Left ventricle myocardium inferior (tissue), 1 donor: Measurements from ENCODE around the gene HIPK2. TPM values are rescaled to one million over a fixed set of nuclear protein-coding genes. Genes with fewer than 3 reads are reported as not detected.

Source experiments
- DNase-seq: peaks from one replicate; pipeline ENCODE4 v3.0.0-alpha.2; 2020
- H3K27ac ChIP-seq: fragments of 200-600 bp; replicated peaks from 2 replicates; pipeline ENCODE4 v1.8.0; 2021
- H3K27me3 ChIP-seq: fragments of 200-600 bp; 2 replicates; pipeline ENCODE4 v1.8.0; 2021; ENCODE audit warnings: low read depth
- H3K36me3 ChIP-seq: fragments of 200-600 bp; 2 replicates; pipeline ENCODE4 v1.8.0; 2021
- H3K4me1 ChIP-seq: fragments of 200-600 bp; 2 replicates; pipeline ENCODE4 v1.8.0; 2021
- H3K4me3 ChIP-seq: fragments of 200-600 bp; 2 replicates; pipeline ENCODE4 v1.8.0; 2021; ENCODE audit warnings: mild to moderate bottlenecking, moderate library complexity
- H3K9me3 ChIP-seq: fragments of 200-600 bp; replicated peaks from 2 replicates; pipeline ENCODE4 v1.8.0; 2021
- CTCF ChIP-seq: fragments of 200-600 bp; IDR thresholded peaks from 2 replicates; pipeline ENCODE4 v1.8.0; 2021; ENCODE audit warnings: antibody characterized with exemption, mild to moderate bottlenecking, borderline replicate concordance
- intact Hi-C: fragments of 100-400 bp; cut with micrococcal nuclease; formaldehyde crosslinking; loops from one replicate; pipeline ENCODE4 v1.11.0; 2022
- total RNA-seq: library from RNA; stranded (reverse); fragmentation: NEBNext Ultra II Directional; extraction: Animal tissue kit (Norgen Biotek cat#: 25700); gene quantifications from one replicate; pipeline ENCODE4 v1.2.1, GENCODE V29; 2021
- donor health status: DM: no; HTN: yes; CAD: no; lungs with severe emphysema.

HIPK2 gene
- total RNA-seq, 1 donor from 2014 or later: 127 TPM

GRCh38 chr7:139720186-139720585 is 57.6 kb downstream of the HIPK2 start:
- H3K27me3 ChIP-seq: no peaks in the 10 kb centered on the region
- intact Hi-C loops: no loop called here
- no peak for DNase-seq
- no peak for TF ChIP-seq CTCF
- peaks cover 18% of the 10 kb centered on the region for H3K36me3 ChIP-seq
- H3K4me1 ChIP-seq: peaks cover 63% of the 10 kb centered on the region
- no peak overlapping the region for H3K4me3 ChIP-seq
- H3K9me3 ChIP-seq: no peaks in the 10 kb centered on the region
- peak overlapping the region; percentile 66 for H3K27ac ChIP-seq

GRCh38 chr7:139718859-139719258 is 58.9 kb downstream of the HIPK2 start:
- Histone ChIP-seq H3K27ac (peak overlapping the region; percentile 66), H3K9me3 (no peaks in the 10 kb centered on the region)

GRCh38 chr7:139718141-139718540 is 59.7 kb downstream of the HIPK2 start:
- H3K4me3 ChIP-seq: no peak overlapping the region
- intact Hi-C loops: no loop called here
- peaks cover 27% of the 10 kb centered on the region for H3K36me3 ChIP-seq
- DNase-seq: no peak
- no peak for TF ChIP-seq CTCF
- no peak overlapping the region for H3K27ac ChIP-seq
- H3K4me1 ChIP-seq: peaks cover 66% of the 10 kb centered on the region
- H3K9me3 ChIP-seq: no peaks in the 10 kb centered on the region
- no peaks in the 10 kb centered on the region for H3K27me3 ChIP-seq

More at GRCh38 chr7:139718859-139719258, 58.9 kb downstream of the HIPK2 start:
- Histone ChIP-seq H3K4me1 (peaks cover 66% of the 10 kb centered on the region), H3K27me3 (no peaks in the 10 kb centered on the region), H3K4me3 (no peak overlapping the region), H3K36me3 (peaks cover 27% of the 10 kb centered on the region)
- no peak for DNase-seq
- no peak for TF ChIP-seq CTCF
- intact Hi-C loops: no loop called here

- H3K4me1 ChIP-seq: peaks cover 66% of the 10 kb centered on the region
- H3K36me3 ChIP-seq: peaks cover 30% of the 10 kb centered on the region
- DNase-seq: no peak
- no peaks in the 10 kb centered on the region for H3K27me3 ChIP-seq
- intact Hi-C loops: no loop called here
- no peak overlapping the region for H3K27ac ChIP-seq
- H3K4me3 ChIP-seq: no peak overlapping the region
- TF ChIP-seq CTCF: no peak
- H3K9me3 ChIP-seq: no peaks in the 10 kb centered on the region
These were observed 61.4 kb downstream of the HIPK2 start for GRCh38 chr7:139716156-139716942.

GRCh38 chr7:139715194-139715815 is 62.5 kb downstream of the HIPK2 start:
- Histone ChIP-seq H3K27me3 (no peaks in the 10 kb centered on the region), H3K9me3 (no peaks in the 10 kb centered on the region), H3K4me3 (no peak overlapping the region), H3K27ac (peak overlapping the region; percentile 91), H3K4me1 (peaks cover 66% of the 10 kb centered on the region), H3K36me3 (peaks cover 30% of the 10 kb centered on the region)
- no peak for DNase-seq
- intact Hi-C loops: no loop called here
- TF ChIP-seq CTCF: no peak
